HepG2 (cell line): ENCODE results near the gene AP5Z1. TPM values are rescaled to one million over a fixed set of nuclear protein-coding genes. Genes with fewer than 3 reads are reported as not detected.

Experiments
- ATAC-seq: fragments of 200-7000 bp; cut with Tn5 transposase; 3 replicates; pipeline ENCODE4 v1.9.1; 2020; ENCODE audit warnings: mild to moderate bottlenecking, moderate library complexity
- BruUV-seq: library from RNA; stranded (reverse); fragments of 400-500 nt; replicated peaks from 2 replicates; lab custom pipeline; 2021; lab: Mats Ljungman, UMichigan
- CTCF ChIA-PET: fragments of 300-600 bp; formaldehyde crosslinking; extraction: SDS; loops from one replicate; lab custom pipeline; 2021; ENCODE audit warnings: low total read pairs, inconsistent platforms, low intra/inter-chr PET ratio; lab: Yijun Ruan, JAX
- POLR2A ChIA-PET: fragments of 350-600 bp; sonication (Branson Sonifier 250); formaldehyde crosslinking; loops from one replicate; lab custom pipeline; 2020; ENCODE audit warnings: antibody characterized with exemption, inconsistent platforms; lab: Yijun Ruan, JAX
- DNase-seq: peaks from one replicate; pipeline ENCODE4 v3.0.0-alpha.2; 2015; ENCODE audit warnings: low spot score
- FAIRE-seq: peaks from 3 replicates; lab custom pipeline; 2011; peaks lifted over from hg19 to GRCh38; lab: Jason Lieb, UNC
- H2AFZ ChIP-seq: one replicate; pipeline ENCODE4 v1.6.1; 2011; ENCODE audit warnings: low read length, inconsistent platforms
- H3K27ac ChIP-seq: fragments of 300-600 bp; 3 replicates; pipeline ENCODE4 v1.8.0; 2011; ENCODE audit warnings: mixed run types, mild to moderate bottlenecking, mixed read lengths, low read length, inconsistent platforms; ENCODE audit not compliant: insufficient read depth; ENCODE audit errors: extremely low read length
- H3K27me3 ChIP-seq, 2 experiments: fragments of 200-600 bp in 1 of 2; 2 replicates in 1 of 2; 3 replicates in 1 of 2; pipeline versions ENCODE4 v1.6.0 to v1.8.0; 2011; ENCODE audit warnings: low read length in 2 of 2, mild to moderate bottlenecking in 2 of 2, moderate library complexity in 2 of 2, inconsistent platforms in 1 of 2; ENCODE audit not compliant: insufficient read depth in 2 of 2, control insufficient read depth in 1 of 2
- H3K36me3 ChIP-seq, 2 experiments: fragments of 200-600 bp in 1 of 2; replicated peaks in 1 of 2; 2 replicates in 1 of 2; 3 replicates in 1 of 2; pipeline versions ENCODE4 v1.5.1 to v1.8.0; 2011; ENCODE audit warnings: low read length in 2 of 2, inconsistent platforms in 1 of 2; ENCODE audit not compliant: insufficient read depth in 2 of 2, control insufficient read depth in 1 of 2
- H3K4me1 ChIP-seq: 2 replicates; pipeline ENCODE4 v1.5.1; 2012; ENCODE audit warnings: low read length, inconsistent platforms; ENCODE audit not compliant: insufficient read depth
- H3K4me2 ChIP-seq: 2 replicates; pipeline ENCODE4 v1.6.0; 2011; ENCODE audit warnings: low read depth, low read length, inconsistent platforms
- H3K4me3 ChIP-seq, 3 experiments: fragments of 200-600 bp in 1 of 3; sonication (generic), shearing (Covaris generic) in 1 of 3; replicated peaks in 1 of 3; 2 replicates each; pipeline ENCODE4 v1.5.1; 2011 to 2016; ENCODE audit warnings: low read length in 3 of 3, inconsistent platforms in 2 of 3, low read depth in 2 of 3, mild to moderate bottlenecking in 2 of 3, control low read depth in 1 of 3, mixed read lengths in 1 of 3; ENCODE audit not compliant: insufficient read depth in 1 of 3
- H3K79me2 ChIP-seq: one replicate; pipeline ENCODE4 v1.6.1; 2011; ENCODE audit warnings: low read length, inconsistent platforms; ENCODE audit not compliant: insufficient read depth
- H3K9ac ChIP-seq: 2 replicates; pipeline ENCODE4 v1.6.0; 2011; ENCODE audit warnings: mild to moderate bottlenecking, low read depth, low read length, inconsistent platforms; ENCODE audit not compliant: insufficient read depth
- H3K9me3 ChIP-seq: 2 replicates; pipeline ENCODE4 v1.5.1; 2012; ENCODE audit warnings: mild to moderate bottlenecking, low read length
- H4K20me1 ChIP-seq: 2 replicates; pipeline ENCODE4 v1.6.0; 2011; ENCODE audit warnings: inconsistent platforms, mild to moderate bottlenecking, low read length, moderate library complexity; ENCODE audit not compliant: insufficient read depth
- GTF2F1 ChIP-seq: fragments of 150-350 bp; IDR thresholded peaks from 2 replicates; pipeline ENCODE4 v1.6.1; 2014; ENCODE audit warnings: low read length
- HCFC1 ChIP-seq: fragments of 150-350 bp; IDR thresholded peaks from 2 replicates; pipeline ENCODE4 v1.6.1; 2014; ENCODE audit warnings: low read depth, low read length
- IRX3 ChIP-seq: sonication (generic); formaldehyde crosslinking; IDR thresholded peaks from 2 replicates; pipeline ENCODE4 v1.8.1; 2023; ENCODE audit warnings: mild to moderate bottlenecking, low read depth, missing genetic modification reagents, borderline replicate concordance
- KDM5B ChIP-seq: sonication (generic); formaldehyde crosslinking; IDR thresholded peaks from 2 replicates; pipeline ENCODE4 v1.4.0; 2020; ENCODE audit warnings: missing genetic modification reagents, mild to moderate bottlenecking, borderline replicate concordance
- MXI1 ChIP-seq: IDR thresholded peaks from 3 replicates; pipeline ENCODE4 v1.6.1; 2012; ENCODE audit warnings: low read depth, low read length, inconsistent platforms, borderline replicate concordance
- PAF1 ChIP-seq: IDR thresholded peaks from 2 replicates; pipeline ENCODE4 v1.6.1; 2016; ENCODE audit warnings: missing genetic modification reagents, missing compliant biosample characterization
- PRMT3 ChIP-seq: sonication (generic); formaldehyde crosslinking; IDR thresholded peaks from 2 replicates; pipeline ENCODE4 v1.8.1; 2022; ENCODE audit warnings: low read depth, mild to moderate bottlenecking, moderate library complexity, missing genetic modification reagents, borderline replicate concordance
- RNF2 ChIP-seq: fragments of 450-650 bp; conservative IDR thresholded peaks from 2 replicates; pipeline ENCODE4 v1.6.1; 2016; ENCODE audit warnings: low read depth
- STAT5B ChIP-seq: sonication (generic); formaldehyde crosslinking; IDR thresholded peaks from 2 replicates; pipeline ENCODE4 v1.4.0; 2020; ENCODE audit warnings: missing genetic modification reagents
- ZNF354B ChIP-seq: sonication (generic); formaldehyde crosslinking; IDR thresholded peaks from 2 replicates; pipeline ENCODE4 v1.8.0; 2022; ENCODE audit warnings: mild to moderate bottlenecking, missing genetic modification reagents
- ZNF768 ChIP-seq: sonication (generic); formaldehyde crosslinking; IDR thresholded peaks from 2 replicates; pipeline ENCODE4 v1.4.0; 2020; ENCODE audit warnings: missing genetic modification reagents
- ZNF841 ChIP-seq: sonication (generic); formaldehyde crosslinking; IDR thresholded peaks from 2 replicates; pipeline ENCODE4 v1.8.1; 2023; ENCODE audit warnings: missing genetic modification reagents, borderline replicate concordance
- ZNF850 ChIP-seq: sonication (generic); formaldehyde crosslinking; conservative IDR thresholded peaks from 2 replicates; pipeline ENCODE4 v1.9.0; 2021; ENCODE audit warnings: mild to moderate bottlenecking, missing genetic modification reagents
- WGBS: methylation state at CpG from one replicate; pipeline ENCODE4 v1.1.6; 2017; ENCODE audit warnings: low lambda C conversion rate; 5-methylcytosine and 5-hydroxymethylcytosine counted together
- in situ Hi-C: cut with HindIII; loops from 2 replicates; pipeline ENCODE4 v1.10.0; 2017; ENCODE audit warnings: low pct_unique_long_range_greater_than_20kb; ENCODE audit not compliant: extremely low pct_ligation_motif_present
- intact Hi-C: fragments of 100-400 bp; cut with micrococcal nuclease; formaldehyde crosslinking; loops from one replicate; pipeline ENCODE4 v1.10.0; 2022; ENCODE audit not compliant: unreplicated experiment
- polyA plus RNA-seq, 8 experiments: library from polyadenylated mRNA; depleted of rRNA in 3 of 8; stranded (reverse) in 7 of 8; unstranded in 1 of 8; fragments of >200 nt; fragmentation: Illumina TruSeq in 4 of 8; extraction: Trizol in 4 of 8; gene quantifications; 2 replicates each; pipeline versions ENCODE4 v1.2.1 to v1.2.3, GENCODE V29; 2011 to 2016; ENCODE audit warnings: low read depth in 4 of 8, missing spikeins in 1 of 8, mixed read lengths in 1 of 8; ENCODE audit not compliant: insufficient read depth in 1 of 8
- total RNA-seq, 5 experiments: library from RNA; depleted of rRNA; stranded (reverse); fragments of >200 nt; fragmentation: Illumina TruSeq; extraction: Trizol; gene quantifications; 2 replicates each; pipeline ENCODE4 v1.2.3, GENCODE V29; 2016; ENCODE audit warnings: low read depth in 1 of 5
- TF ChIP-seq, protein P1 (sequence below): sonication (generic); formaldehyde crosslinking; IDR thresholded peaks from 2 replicates; pipeline ENCODE4 v1.4.0; 2020; ENCODE audit warnings: mild to moderate bottlenecking, missing genetic modification reagents
- TF ChIP-seq, protein P2 (sequence below): IDR thresholded peaks from 2 replicates; pipeline ENCODE4 v1.6.1; 2016
- TF ChIP-seq, protein P3 (sequence below): sonication (generic); formaldehyde crosslinking; IDR thresholded peaks from 2 replicates; pipeline ENCODE4 v1.4.0; 2020; ENCODE audit warnings: mild to moderate bottlenecking, missing genetic modification reagents

The AP5Z1 gene
- total and polyA plus RNA-seq, 2 of the 13 experiments (the other 11 are each of a cell fraction or from before 2014, with no cell fraction given): 9.3 to 15.1 TPM

DNA sequence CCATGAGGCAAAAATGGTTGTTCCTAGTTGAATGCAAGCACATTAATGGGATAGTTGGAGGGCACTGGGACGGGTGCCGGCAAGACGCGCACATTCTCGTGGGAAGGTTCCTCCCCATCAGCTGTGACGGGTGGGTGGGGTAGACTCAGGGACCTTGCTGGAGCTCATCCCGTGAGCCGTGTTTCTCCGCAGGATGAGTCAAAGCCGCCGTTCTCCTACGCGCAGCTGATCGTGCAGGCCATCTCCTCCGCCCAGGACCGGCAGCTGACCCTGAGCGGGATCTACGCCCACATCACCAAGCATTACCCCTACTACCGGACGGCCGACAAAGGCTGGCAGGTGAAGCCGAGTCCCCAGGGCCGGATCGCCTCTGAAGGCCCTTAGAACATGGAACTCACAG lies 20.4 kb upstream of the AP5Z1 start:
- 96% methylated on average over 11 of the region's 24 CpGs for WGBS
- POLR2A ChIA-PET: no interaction called here
- Histone ChIP-seq H3K4me3 (no peak overlapping the region), H3K4me1 (peaks cover 9% of the 10 kb centered on the region; the same call in 1 of the 2 replicates), H3K27ac (no peak overlapping the region), H3K27me3 (no peaks in the 10 kb centered on the region), H2AFZ (no peak overlapping the region), H3K79me2 (peaks cover 8% of the 10 kb centered on the region), H3K4me2 (no peak overlapping the region), H3K36me3 (peaks cover 16 to 73% of the 10 kb centered on the region in 2 experiments), H4K20me1 (peaks cover 16% of the 10 kb centered on the region; the same call in 1 of the 2 replicates), H3K9ac (no peak overlapping the region), H3K9me3 (no peaks in the 10 kb centered on the region)
- CTCF ChIA-PET: interaction anchor here (3.5 kb wide), 1 partner anchor 144 kb away, joined by 25 read pairs; no protein-coding TSS in a partner anchor
- no peak for DNase-seq
- ATAC-seq: no peak
- TF ChIP-seq, protein P1, sequence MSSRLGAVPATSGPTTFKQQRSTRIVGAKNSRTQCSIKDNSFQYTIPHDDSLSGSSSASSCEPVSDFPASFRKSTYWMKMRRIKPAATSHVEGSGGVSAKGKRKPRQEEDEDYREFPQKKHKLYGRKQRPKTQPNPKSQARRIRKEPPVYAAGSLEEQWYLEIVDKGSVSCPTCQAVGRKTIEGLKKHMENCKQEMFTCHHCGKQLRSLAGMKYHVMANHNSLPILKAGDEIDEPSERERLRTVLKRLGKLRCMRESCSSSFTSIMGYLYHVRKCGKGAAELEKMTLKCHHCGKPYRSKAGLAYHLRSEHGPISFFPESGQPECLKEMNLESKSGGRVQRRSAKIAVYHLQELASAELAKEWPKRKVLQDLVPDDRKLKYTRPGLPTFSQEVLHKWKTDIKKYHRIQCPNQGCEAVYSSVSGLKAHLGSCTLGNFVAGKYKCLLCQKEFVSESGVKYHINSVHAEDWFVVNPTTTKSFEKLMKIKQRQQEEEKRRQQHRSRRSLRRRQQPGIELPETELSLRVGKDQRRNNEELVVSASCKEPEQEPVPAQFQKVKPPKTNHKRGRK (CRISPR knock-in tag): no peak
- TF ChIP-seq KDM5B (CRISPR knock-in tag): no peak
- no peak for TF ChIP-seq PAF1
- no peak for TF ChIP-seq IRX3
- no peak for TF ChIP-seq ZNF841
- no peak for TF ChIP-seq PRMT3 (CRISPR knock-in tag)
- TF ChIP-seq, protein P2, sequence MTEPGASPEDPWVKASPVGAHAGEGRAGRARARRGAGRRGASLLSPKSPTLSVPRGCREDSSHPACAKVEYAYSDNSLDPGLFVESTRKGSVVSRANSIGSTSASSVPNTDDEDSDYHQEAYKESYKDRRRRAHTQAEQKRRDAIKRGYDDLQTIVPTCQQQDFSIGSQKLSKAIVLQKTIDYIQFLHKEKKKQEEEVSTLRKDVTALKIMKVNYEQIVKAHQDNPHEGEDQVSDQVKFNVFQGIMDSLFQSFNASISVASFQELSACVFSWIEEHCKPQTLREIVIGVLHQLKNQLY (CRISPR knock-in tag): no peak
- TF ChIP-seq ZNF850 (CRISPR knock-in tag): no peak
- TF ChIP-seq ZNF354B: no peak
- no peak for TF ChIP-seq ZNF768
- no peak for TF ChIP-seq STAT5B (CRISPR knock-in tag)
- TF ChIP-seq HCFC1: no peak
- TF ChIP-seq MXI1: no peak
- TF ChIP-seq RNF2: no peak
- TF ChIP-seq, protein P3, sequence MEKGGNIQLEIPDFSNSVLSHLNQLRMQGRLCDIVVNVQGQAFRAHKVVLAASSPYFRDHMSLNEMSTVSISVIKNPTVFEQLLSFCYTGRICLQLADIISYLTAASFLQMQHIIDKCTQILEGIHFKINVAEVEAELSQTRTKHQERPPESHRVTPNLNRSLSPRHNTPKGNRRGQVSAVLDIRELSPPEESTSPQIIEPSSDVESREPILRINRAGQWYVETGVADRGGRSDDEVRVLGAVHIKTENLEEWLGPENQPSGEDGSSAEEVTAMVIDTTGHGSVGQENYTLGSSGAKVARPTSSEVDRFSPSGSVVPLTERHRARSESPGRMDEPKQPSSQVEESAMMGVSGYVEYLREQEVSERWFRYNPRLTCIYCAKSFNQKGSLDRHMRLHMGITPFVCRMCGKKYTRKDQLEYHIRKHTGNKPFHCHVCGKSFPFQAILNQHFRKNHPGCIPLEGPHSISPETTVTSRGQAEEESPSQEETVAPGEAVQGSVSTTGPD (CRISPR knock-in tag): no peak
- TF ChIP-seq GTF2F1: no peak
- BruUV-seq: no TSS peak
- FAIRE-seq: no peak
- in situ Hi-C loops (loop anchor here (25.0 kb wide), 1 partner anchor 143 kb away; no protein-coding TSS in a partner anchor), intact Hi-C loops (no loop called here)
